RWPE2 (cell line): ENCODE results near the gene CHRNA10.

Source experiments
- ATAC-seq: fragments of 200-7000 bp; cut with Tn5 transposase; 3 replicates; pipeline ENCODE4 v1.9.1; 2021; ENCODE audit warnings: low read depth
- DNase-seq: peaks from one replicate; pipeline ENCODE4 v3.0.0-alpha.2; 2020; ENCODE audit warnings: low spot score
- H3K27ac ChIP-seq: fragments of 450-650 bp; 2 replicates; pipeline ENCODE4 v1.5.1; 2017; ENCODE audit warnings: mild to moderate bottlenecking; ENCODE audit not compliant: poor library complexity, severe bottlenecking
- H3K27me3 ChIP-seq: fragments of 250-450 bp; sonication (Bioruptor Pico); 2 replicates; pipeline ENCODE4 v1.5.1; 2021; ENCODE audit warnings: mild to moderate bottlenecking, moderate library complexity; ENCODE audit not compliant: insufficient read depth, poor library complexity, severe bottlenecking
- H3K36me3 ChIP-seq: fragments of 250-450 bp; sonication (Bioruptor Pico); 2 replicates; pipeline ENCODE4 v1.5.1; 2020; ENCODE audit warnings: low read depth, mild to moderate bottlenecking, moderate library complexity
- H3K4me1 ChIP-seq: fragments of 250-450 bp; sonication (Bioruptor Pico); 2 replicates; pipeline ENCODE4 v1.5.1; 2021; ENCODE audit warnings: mild to moderate bottlenecking, moderate library complexity; ENCODE audit not compliant: insufficient read depth, poor library complexity, severe bottlenecking
- H3K4me3 ChIP-seq: fragments of 250-450 bp; sonication (Bioruptor Pico); 2 replicates; pipeline ENCODE4 v1.5.1; 2021; ENCODE audit warnings: mild to moderate bottlenecking, moderate library complexity; ENCODE audit not compliant: severe bottlenecking
- H3K9me3 ChIP-seq: fragments of 250-450 bp; sonication (Bioruptor Pico); 2 replicates; pipeline ENCODE4 v1.5.1; 2021; ENCODE audit warnings: mild to moderate bottlenecking, moderate library complexity; ENCODE audit not compliant: severe bottlenecking
- CTCF ChIP-seq: fragments of 450-650 bp; IDR thresholded peaks from one replicate; pipeline ENCODE4 v1.5.1; 2017; ENCODE audit warnings: mild to moderate bottlenecking, moderate library complexity; ENCODE audit not compliant: poor library complexity, severe bottlenecking

CHRNA10 gene

DNA sequence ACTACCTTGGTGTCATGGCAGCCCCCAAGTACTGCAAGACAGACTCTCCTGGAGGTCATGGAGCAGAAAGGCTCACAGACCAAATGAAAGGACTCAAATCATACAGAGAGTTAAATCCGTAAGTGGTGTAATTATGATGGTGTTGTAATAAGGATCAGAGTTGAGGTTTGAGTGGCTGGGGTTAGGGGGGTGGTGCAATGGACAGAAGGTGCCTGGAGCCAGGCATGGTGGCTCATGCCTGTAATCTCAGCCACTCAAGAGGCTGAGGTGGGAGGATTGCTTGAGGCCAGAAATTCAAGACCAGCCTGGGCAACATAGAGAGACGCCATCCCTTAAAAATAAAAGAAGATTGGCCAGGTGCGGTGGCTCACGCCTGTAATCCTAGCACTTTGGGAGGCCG is 48.1 kb downstream of the CHRNA10 start:
- Histone ChIP-seq H3K4me1 (no peaks in the 10 kb centered on the region), H3K4me3 (no peak overlapping the region), H3K9me3 (no peaks in the 10 kb centered on the region), H3K27ac (no peak overlapping the region), H3K27me3 (no peaks in the 10 kb centered on the region), H3K36me3 (no peaks in the 10 kb centered on the region)
- no peak for TF ChIP-seq CTCF
- DNase-seq (peak; percentile 7), ATAC-seq (no peak)

GRCh38 chr11:3622521-3622920 is 48.7 kb downstream of the CHRNA10 start:
- H3K27me3 ChIP-seq, result no peaks in the 10 kb centered on the region
- ATAC-seq (no peak), DNase-seq (peak; percentile 8)
- H3K4me3 ChIP-seq, result no peak overlapping the region
- H3K36me3 ChIP-seq, result no peaks in the 10 kb centered on the region
- H3K9me3 ChIP-seq, result no peaks in the 10 kb centered on the region
- H3K27ac ChIP-seq, result no peak overlapping the region
- H3K4me1 ChIP-seq, result no peaks in the 10 kb centered on the region
- no peak for TF ChIP-seq CTCF

- DNase-seq, result peak; percentile 19
- Histone ChIP-seq H3K4me1 (no peaks in the 10 kb centered on the region), H3K36me3 (no peaks in the 10 kb centered on the region), H3K27ac (no peak overlapping the region), H3K4me3 (no peak overlapping the region), H3K9me3 (no peaks in the 10 kb centered on the region), H3K27me3 (no peaks in the 10 kb centered on the region)
- TF ChIP-seq CTCF, result no peak
- no peak for ATAC-seq
These were observed 53.2 kb downstream of the CHRNA10 start for GRCh38 chr11:3617990-3618389.

- Histone ChIP-seq H3K27ac (no peak overlapping the region), H3K36me3 (no peaks in the 10 kb centered on the region), H3K4me3 (no peak overlapping the region), H3K9me3 (no peaks in the 10 kb centered on the region), H3K4me1 (no peaks in the 10 kb centered on the region), H3K27me3 (no peaks in the 10 kb centered on the region)
- ATAC-seq, result no peak
- peak; percentile 51 for DNase-seq
- no peak for TF ChIP-seq CTCF
These were observed 54.3 kb downstream of the CHRNA10 start for GRCh38 chr11:3616721-3617460.

GRCh38 chr11:3615998-3616397 is 55.2 kb downstream of the CHRNA10 start:
- H3K27ac ChIP-seq, result no peak overlapping the region
- no peak; the same call in 2 of the 3 replicates for ATAC-seq
- H3K4me3 ChIP-seq, result no peak overlapping the region
- no peaks in the 10 kb centered on the region for H3K27me3 ChIP-seq
- no peak for TF ChIP-seq CTCF
- H3K4me1 ChIP-seq, result no peaks in the 10 kb centered on the region
- no peaks in the 10 kb centered on the region for H3K36me3 ChIP-seq
- no peaks in the 10 kb centered on the region for H3K9me3 ChIP-seq
- peak; percentile 32 for DNase-seq
